ENCODE data around the gene FRRS1L. TPM values are rescaled to one million over a fixed set of nuclear protein-coding genes. Genes with fewer than 3 reads are reported as not detected.
A peak's percentile ranks its signal among the peaks of the same experiment; 100 is the strongest.

FRRS1L gene
- total RNA-seq, 6 experiments from 2014 or later: not detected

DNA sequence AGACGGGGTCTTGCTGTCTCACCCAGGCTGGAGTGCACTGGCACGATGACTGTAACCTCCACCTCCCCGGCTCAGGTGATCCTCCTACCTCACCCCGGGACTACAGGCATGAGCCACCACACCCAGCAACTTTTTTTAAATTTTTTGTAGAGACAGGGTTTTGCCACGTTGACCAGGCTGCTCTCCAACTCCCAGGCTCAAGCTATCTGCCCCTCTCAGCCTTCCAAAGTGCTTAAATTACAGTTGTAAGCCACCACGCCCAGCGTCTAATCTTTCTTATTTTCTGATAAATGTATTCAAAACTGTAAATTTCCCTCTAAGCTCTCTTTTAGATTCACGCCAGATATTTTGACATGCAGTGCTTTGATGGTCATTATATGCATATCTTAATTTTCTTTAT lies 10.3 kb downstream of the FRRS1L start:
- Histone ChIP-seq H3K9me3 (no peaks in the 10 kb centered on the region), H3K27me3 (no peaks in the 10 kb centered on the region), H3K4me3 (no peak overlapping the region), H3K36me3 (no peaks in the 10 kb centered on the region), H3K27ac (no peak overlapping the region), H3K4me1 (no peaks in the 10 kb centered on the region)
- DNase-seq (no peak), ATAC-seq (no peak)
- 72% methylated on average over 5 of the region's 8 CpGs for WGBS (ENCODE audit: insufficient coverage, low coverage, low lambda C conversion rate, missing lambda C conversion rate)
- intact Hi-C loops (cut with DNase I): no loop called here
- TF ChIP-seq POLR2A (IDR thresholded peaks at IDR 0.05): no peak

GRCh38 chr9:109150925-109151545 lies 16.0 kb downstream of the FRRS1L start:
- 80% methylated on average over 1 of the region's 3 CpGs for WGBS (ENCODE audit: insufficient coverage, low coverage, low lambda C conversion rate, missing lambda C conversion rate)
- H3K4me3 ChIP-seq: no peak overlapping the region
- intact Hi-C loops (cut with DNase I): no loop called here
- no peaks in the 10 kb centered on the region for H3K4me1 ChIP-seq
- peak; percentile 53 to 84 (median 64) for ATAC-seq
- DNase-seq: peak in 1 of 3 donors; percentile 56
- no peaks in the 10 kb centered on the region for H3K9me3 ChIP-seq
- no peak overlapping the region for H3K27ac ChIP-seq
- no peaks in the 10 kb centered on the region for H3K36me3 ChIP-seq
- TF ChIP-seq POLR2A (IDR thresholded peaks at IDR 0.05) (no peak), CTCF (IDR thresholded peaks at IDR 0.05) (no peak)
- no peaks in the 10 kb centered on the region for H3K27me3 ChIP-seq

GRCh38 chr9:109149722-109150121 lies 17.3 kb downstream of the FRRS1L start:
- ATAC-seq (no peak), DNase-seq (no peak)
- WGBS (ENCODE audit: insufficient coverage, low coverage, low lambda C conversion rate, missing lambda C conversion rate): 87% methylated on average over 4 of the region's 4 CpGs
- H3K36me3 ChIP-seq: no peaks in the 10 kb centered on the region
- H3K27ac ChIP-seq: no peak overlapping the region
- H3K4me1 ChIP-seq: no peaks in the 10 kb centered on the region
- no peaks in the 10 kb centered on the region for H3K27me3 ChIP-seq
- no peak for TF ChIP-seq POLR2A (IDR thresholded peaks at IDR 0.05)
- no peak for TF ChIP-seq CTCF (IDR thresholded peaks at IDR 0.05)
- no peak overlapping the region for H3K4me3 ChIP-seq
- H3K9me3 ChIP-seq: no peaks in the 10 kb centered on the region
- intact Hi-C loops (cut with DNase I): no loop called here

DNA sequence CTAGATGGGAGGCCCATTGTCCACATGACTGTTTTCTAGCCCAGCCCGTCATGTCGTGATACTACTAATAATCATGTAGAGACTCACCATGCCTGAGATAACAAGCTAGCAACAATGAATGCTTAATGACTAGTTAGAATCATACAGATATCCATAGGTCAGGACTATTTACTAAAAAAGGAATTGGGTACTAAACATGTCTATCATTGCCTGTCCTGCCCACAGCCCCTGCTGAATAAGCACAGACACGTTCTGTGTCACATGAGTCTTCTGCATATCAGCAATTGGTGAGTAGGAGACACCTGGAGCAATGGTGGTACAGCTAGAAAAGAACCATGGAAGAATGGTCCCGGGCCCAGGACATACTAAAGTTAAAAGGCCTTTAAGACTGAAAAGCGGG lies 18.0 kb downstream of the FRRS1L start:
- ATAC-seq (no peak), DNase-seq (no peak)
- intact Hi-C loops (cut with DNase I): no loop called here
- TF ChIP-seq POLR2A (IDR thresholded peaks at IDR 0.05): no peak
- no peak for TF ChIP-seq CTCF (IDR thresholded peaks at IDR 0.05)
- Histone ChIP-seq H3K9me3 (no peaks in the 10 kb centered on the region), H3K27me3 (no peaks in the 10 kb centered on the region), H3K4me1 (no peaks in the 10 kb centered on the region), H3K4me3 (no peak overlapping the region), H3K27ac (no peak overlapping the region), H3K36me3 (no peaks in the 10 kb centered on the region)
- WGBS (ENCODE audit: insufficient coverage, low coverage, low lambda C conversion rate, missing lambda C conversion rate): 71% methylated on average over 4 of the region's 5 CpGs

- ATAC-seq (no peak), DNase-seq (no peak)
Measured at GRCh38 chr9:109145051-109145450, 22.0 kb downstream of the FRRS1L start.

More at GRCh38 chr9:109145051-109145450, 22.0 kb downstream of the FRRS1L start:
- Histone ChIP-seq H3K36me3 (no peaks in the 10 kb centered on the region), H3K9me3 (no peaks in the 10 kb centered on the region), H3K27ac (no peak overlapping the region), H3K4me3 (no peak overlapping the region), H3K4me1 (no peaks in the 10 kb centered on the region), H3K27me3 (no peaks in the 10 kb centered on the region)
- 63% methylated on average over 5 of the region's 6 CpGs for WGBS (ENCODE audit: insufficient coverage, low coverage, low lambda C conversion rate, missing lambda C conversion rate)
- intact Hi-C loops (cut with DNase I): no loop called here
- TF ChIP-seq CTCF (IDR thresholded peaks at IDR 0.05) (no peak), POLR2A (IDR thresholded peaks at IDR 0.05) (no peak)
